IMR-90 (cell line): ENCODE measurements around the gene KCNJ6.

Source experiments
- CTCF ChIP-seq: conservative IDR thresholded peaks from 2 replicates; pipeline ENCODE4 v1.5.1; 2012; ENCODE audit warnings: mild to moderate bottlenecking, low read depth, low read length, improper control_type of control experiment
- MXI1 ChIP-seq: IDR thresholded peaks from 2 replicates; pipeline ENCODE4 v1.6.1; 2012; ENCODE audit warnings: low read depth, mild to moderate bottlenecking, low read length, moderate library complexity, borderline replicate concordance
- POLR2A ChIP-seq: IDR thresholded peaks from 2 replicates; pipeline ENCODE4 v1.6.1; 2012; ENCODE audit warnings: mild to moderate bottlenecking, low read depth, low read length
- RAD21 ChIP-seq: IDR thresholded peaks from 2 replicates; pipeline ENCODE4 v1.6.1; 2012; ENCODE audit warnings: low read length, improper control_type of control experiment
- RFX5 ChIP-seq: IDR thresholded peaks from 2 replicates; pipeline ENCODE4 v1.8.0; 2012; ENCODE audit warnings: low read depth, mild to moderate bottlenecking, low read length, moderate library complexity
- SMC3 ChIP-seq: fragments of 150-350 bp; IDR thresholded peaks from 2 replicates; pipeline ENCODE4 v1.6.1; 2016; ENCODE audit warnings: low read depth, mild to moderate bottlenecking, antibody characterized with exemption, low read length, moderate library complexity
- USF2 ChIP-seq: fragments of 150-350 bp; IDR thresholded peaks from 2 replicates; pipeline ENCODE4 v1.6.1; 2017; ENCODE audit warnings: mild to moderate bottlenecking, antibody characterized with exemption, low read length, low read depth

- TF ChIP-seq CTCF (no peak), SMC3 (no peak), RFX5 (no peak), MXI1 (no peak), POLR2A (no peak), USF2 (no peak), RAD21 (no peak)
Observed at GRCh38 chr21:37939251-37939650, 23.0 kb upstream of the KCNJ6 start.
